ENCODE data around the gene NHSL1. TPM values are rescaled to one million over a fixed set of nuclear protein-coding genes. Genes with fewer than 3 reads are reported as not detected.

The NHSL1 gene
- total and polyA plus RNA-seq, 4 donors: 6.6 to 33.0 (median 20.7) TPM

DNA sequence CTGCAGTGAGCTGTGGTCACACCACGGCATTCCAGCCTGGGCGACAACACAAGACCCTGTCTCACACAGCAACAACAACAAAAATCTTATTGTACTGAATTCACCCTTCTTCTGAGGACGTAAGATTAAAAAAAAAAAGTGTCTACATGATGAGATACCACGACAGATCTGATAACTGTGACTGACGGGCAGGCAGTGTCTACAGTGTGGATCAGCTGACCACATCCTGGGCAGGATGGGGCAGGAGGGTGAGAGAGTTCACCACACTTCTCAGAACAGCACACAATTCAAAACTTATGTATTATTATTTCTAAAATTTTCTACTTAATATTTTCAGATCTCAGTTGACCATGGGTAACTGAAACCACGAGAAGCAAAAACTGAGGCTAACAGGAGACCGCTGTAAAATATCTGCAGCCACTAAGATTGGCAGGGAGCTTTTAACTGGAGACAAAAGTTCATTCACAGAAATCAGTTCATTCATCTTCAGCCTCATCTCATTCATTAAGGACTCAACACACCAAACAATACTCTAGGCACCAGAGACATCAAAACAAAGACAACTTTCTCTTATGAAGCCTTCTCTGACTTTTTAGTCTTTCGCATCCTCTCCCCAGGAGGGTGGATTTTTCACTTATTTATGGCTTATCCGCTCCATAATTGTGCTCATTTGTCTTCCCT is 15.7 kb upstream of the NHSL1 start (continued):
- TF ChIP-seq, protein P1, sequence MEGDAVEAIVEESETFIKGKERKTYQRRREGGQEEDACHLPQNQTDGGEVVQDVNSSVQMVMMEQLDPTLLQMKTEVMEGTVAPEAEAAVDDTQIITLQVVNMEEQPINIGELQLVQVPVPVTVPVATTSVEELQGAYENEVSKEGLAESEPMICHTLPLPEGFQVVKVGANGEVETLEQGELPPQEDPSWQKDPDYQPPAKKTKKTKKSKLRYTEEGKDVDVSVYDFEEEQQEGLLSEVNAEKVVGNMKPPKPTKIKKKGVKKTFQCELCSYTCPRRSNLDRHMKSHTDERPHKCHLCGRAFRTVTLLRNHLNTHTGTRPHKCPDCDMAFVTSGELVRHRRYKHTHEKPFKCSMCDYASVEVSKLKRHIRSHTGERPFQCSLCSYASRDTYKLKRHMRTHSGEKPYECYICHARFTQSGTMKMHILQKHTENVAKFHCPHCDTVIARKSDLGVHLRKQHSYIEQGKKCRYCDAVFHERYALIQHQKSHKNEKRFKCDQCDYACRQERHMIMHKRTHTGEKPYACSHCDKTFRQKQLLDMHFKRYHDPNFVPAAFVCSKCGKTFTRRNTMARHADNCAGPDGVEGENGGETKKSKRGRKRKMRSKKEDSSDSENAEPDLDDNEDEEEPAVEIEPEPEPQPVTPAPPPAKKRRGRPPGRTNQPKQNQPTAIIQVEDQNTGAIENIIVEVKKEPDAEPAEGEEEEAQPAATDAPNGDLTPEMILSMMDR (IDR thresholded peaks at IDR 0.05; ENCODE audit: low read depth, low read length, missing input control): no peak
- TF ChIP-seq TAF1 (conservative IDR thresholded peaks at IDR 0.05) (no peak), SP1 (IDR thresholded peaks at IDR 0.05) (no peak), NR2F2 (IDR thresholded peaks at IDR 0.05) (no peak), GABPA (IDR thresholded peaks at IDR 0.05 in 1 of 2, conservative IDR thresholded peaks at IDR 0.05 in 1 of 2) (no peak), HNF4A (conservative IDR thresholded peaks at IDR 0.05) (no peak)
- TF ChIP-seq, protein P2, sequence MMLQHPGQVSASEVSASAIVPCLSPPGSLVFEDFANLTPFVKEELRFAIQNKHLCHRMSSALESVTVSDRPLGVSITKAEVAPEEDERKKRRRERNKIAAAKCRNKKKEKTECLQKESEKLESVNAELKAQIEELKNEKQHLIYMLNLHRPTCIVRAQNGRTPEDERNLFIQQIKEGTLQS (IDR thresholded peaks at IDR 0.05): no peak
- TF ChIP-seq, protein P3, sequence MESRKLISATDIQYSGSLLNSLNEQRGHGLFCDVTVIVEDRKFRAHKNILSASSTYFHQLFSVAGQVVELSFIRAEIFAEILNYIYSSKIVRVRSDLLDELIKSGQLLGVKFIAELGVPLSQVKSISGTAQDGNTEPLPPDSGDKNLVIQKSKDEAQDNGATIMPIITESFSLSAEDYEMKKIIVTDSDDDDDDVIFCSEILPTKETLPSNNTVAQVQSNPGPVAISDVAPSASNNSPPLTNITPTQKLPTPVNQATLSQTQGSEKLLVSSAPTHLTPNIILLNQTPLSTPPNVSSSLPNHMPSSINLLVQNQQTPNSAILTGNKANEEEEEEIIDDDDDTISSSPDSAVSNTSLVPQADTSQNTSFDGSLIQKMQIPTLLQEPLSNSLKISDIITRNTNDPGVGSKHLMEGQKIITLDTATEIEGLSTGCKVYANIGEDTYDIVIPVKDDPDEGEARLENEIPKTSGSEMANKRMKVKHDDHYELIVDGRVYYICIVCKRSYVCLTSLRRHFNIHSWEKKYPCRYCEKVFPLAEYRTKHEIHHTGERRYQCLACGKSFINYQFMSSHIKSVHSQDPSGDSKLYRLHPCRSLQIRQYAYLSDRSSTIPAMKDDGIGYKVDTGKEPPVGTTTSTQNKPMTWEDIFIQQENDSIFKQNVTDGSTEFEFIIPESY (IDR thresholded peaks at IDR 0.05): no peak

DNA sequence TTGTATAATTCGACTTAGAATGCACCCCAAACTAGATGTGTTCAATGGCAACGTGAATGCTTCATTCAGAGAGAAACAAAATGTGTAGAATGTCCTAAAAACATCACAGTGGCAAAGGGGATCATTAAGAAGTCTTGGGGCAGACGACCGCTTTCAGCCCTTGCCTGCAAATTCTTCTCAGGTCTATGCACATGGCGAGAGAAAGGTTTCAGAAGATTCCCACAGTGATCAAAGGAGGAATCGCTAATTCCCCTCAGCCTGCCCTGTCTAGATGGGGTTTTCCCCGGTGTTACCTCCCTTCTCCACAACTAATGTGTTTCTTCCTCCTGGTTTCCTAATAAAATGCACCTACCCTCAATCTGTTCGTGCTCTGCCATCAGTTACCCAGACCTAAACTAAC is 13.3 kb upstream of the NHSL1 start:
- Histone ChIP-seq H3K27ac (ENCODE audit: low read depth in 1 of 2, low read length in 2 of 2) (no peak overlapping the region), H3K36me3 (ENCODE audit: control insufficient read depth in 4 of 4, insufficient read depth in 3 of 4, low read depth in 1 of 4, low read length in 3 of 4) (no peaks in the 10 kb centered on the region), H3K27me3 (ENCODE audit: control insufficient read depth in 4 of 4, insufficient read depth in 4 of 4, low read length in 3 of 4) (no peaks in the 10 kb centered on the region), H3K9me3 (ENCODE audit: control insufficient read depth in 4 of 4, low read length in 3 of 4) (peaks cover 0 to under 1% (median under 1%) of the 10 kb centered on the region in 4 donors), H3K9ac (ENCODE audit: low read depth in 1 of 2, low read length in 2 of 2) (no peak overlapping the region), H3K4me1 (ENCODE audit: control insufficient read depth in 4 of 4, insufficient read depth in 4 of 4, low read length in 3 of 4) (peaks cover 3 to 19% (median 14%) of the 10 kb centered on the region in 4 donors), H3K4me3 (ENCODE audit: low read depth in 1 of 3, low read length in 3 of 3) (no peak overlapping the region)
- DNase-seq (ENCODE audit: low spot score): no peak
- TF ChIP-seq RXRA (IDR thresholded peaks at IDR 0.05) (no peak), HNF4G (IDR thresholded peaks at IDR 0.05) (no peak), EGR1 (IDR thresholded peaks at IDR 0.05; ENCODE audit: low read depth in 2 of 2) (no peak), NR2F2 (IDR thresholded peaks at IDR 0.05) (no peak)
- TF ChIP-seq, protein P3 (IDR thresholded peaks at IDR 0.05): no peak
- TF ChIP-seq, protein P2 (IDR thresholded peaks at IDR 0.05): no peak
- 86% methylated on average over 8 of the region's 8 CpGs for WGBS

DNA sequence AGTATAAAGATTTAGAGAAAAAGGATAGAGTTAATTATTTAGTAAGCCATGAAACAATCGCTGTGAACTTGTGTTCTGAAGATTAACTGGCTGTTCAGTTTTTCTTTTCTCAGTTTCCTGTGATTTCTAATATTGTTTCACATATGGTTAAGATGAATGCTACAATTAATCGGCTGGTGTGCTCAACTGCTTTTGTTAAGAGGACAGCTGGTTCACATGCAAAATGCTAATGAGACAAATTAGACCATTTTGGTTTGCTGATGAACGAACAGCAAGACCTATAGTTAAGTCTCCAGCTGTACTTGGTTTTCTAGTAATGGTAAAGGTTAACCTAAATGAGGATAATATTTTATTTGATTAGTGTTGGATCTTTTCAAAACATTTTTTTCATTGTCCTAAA is 10.8 kb upstream of the NHSL1 start:
- Histone ChIP-seq H3K9ac (ENCODE audit: low read depth in 1 of 2, low read length in 2 of 2) (no peak overlapping the region), H3K9me3 (ENCODE audit: control insufficient read depth in 4 of 4, low read length in 3 of 4) (no peaks in the 10 kb centered on the region), H3K4me1 (ENCODE audit: control insufficient read depth in 4 of 4, insufficient read depth in 4 of 4, low read length in 3 of 4) (peaks cover 6 to 36% (median 33%) of the 10 kb centered on the region in 4 donors), H3K36me3 (ENCODE audit: control insufficient read depth in 4 of 4, insufficient read depth in 3 of 4, low read depth in 1 of 4, low read length in 3 of 4) (no peaks in the 10 kb centered on the region), H3K4me3 (ENCODE audit: low read depth in 1 of 3, low read length in 3 of 3) (no peak overlapping the region), H3K27ac (ENCODE audit: low read depth in 1 of 2, low read length in 2 of 2) (no peak overlapping the region), H3K27me3 (ENCODE audit: control insufficient read depth in 4 of 4, insufficient read depth in 4 of 4, low read length in 3 of 4) (no peaks in the 10 kb centered on the region)
- no peak for DNase-seq (ENCODE audit: low spot score)
- WGBS: 73% methylated on average over 3 of the region's 3 CpGs
- TF ChIP-seq EGR1 (IDR thresholded peaks at IDR 0.05; ENCODE audit: low read depth in 2 of 2) (no peak), GABPA (IDR thresholded peaks at IDR 0.05 in 1 of 2, conservative IDR thresholded peaks at IDR 0.05 in 1 of 2) (no peak), NR2F2 (IDR thresholded peaks at IDR 0.05) (no peak), TAF1 (conservative IDR thresholded peaks at IDR 0.05) (no peak), JUND (IDR thresholded peaks at IDR 0.05) (no peak)
- TF ChIP-seq, protein P4, sequence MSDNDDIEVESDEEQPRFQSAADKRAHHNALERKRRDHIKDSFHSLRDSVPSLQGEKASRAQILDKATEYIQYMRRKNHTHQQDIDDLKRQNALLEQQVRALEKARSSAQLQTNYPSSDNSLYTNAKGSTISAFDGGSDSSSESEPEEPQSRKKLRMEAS (IDR thresholded peaks at IDR 0.05): no peak
- TF ChIP-seq, protein P5, sequence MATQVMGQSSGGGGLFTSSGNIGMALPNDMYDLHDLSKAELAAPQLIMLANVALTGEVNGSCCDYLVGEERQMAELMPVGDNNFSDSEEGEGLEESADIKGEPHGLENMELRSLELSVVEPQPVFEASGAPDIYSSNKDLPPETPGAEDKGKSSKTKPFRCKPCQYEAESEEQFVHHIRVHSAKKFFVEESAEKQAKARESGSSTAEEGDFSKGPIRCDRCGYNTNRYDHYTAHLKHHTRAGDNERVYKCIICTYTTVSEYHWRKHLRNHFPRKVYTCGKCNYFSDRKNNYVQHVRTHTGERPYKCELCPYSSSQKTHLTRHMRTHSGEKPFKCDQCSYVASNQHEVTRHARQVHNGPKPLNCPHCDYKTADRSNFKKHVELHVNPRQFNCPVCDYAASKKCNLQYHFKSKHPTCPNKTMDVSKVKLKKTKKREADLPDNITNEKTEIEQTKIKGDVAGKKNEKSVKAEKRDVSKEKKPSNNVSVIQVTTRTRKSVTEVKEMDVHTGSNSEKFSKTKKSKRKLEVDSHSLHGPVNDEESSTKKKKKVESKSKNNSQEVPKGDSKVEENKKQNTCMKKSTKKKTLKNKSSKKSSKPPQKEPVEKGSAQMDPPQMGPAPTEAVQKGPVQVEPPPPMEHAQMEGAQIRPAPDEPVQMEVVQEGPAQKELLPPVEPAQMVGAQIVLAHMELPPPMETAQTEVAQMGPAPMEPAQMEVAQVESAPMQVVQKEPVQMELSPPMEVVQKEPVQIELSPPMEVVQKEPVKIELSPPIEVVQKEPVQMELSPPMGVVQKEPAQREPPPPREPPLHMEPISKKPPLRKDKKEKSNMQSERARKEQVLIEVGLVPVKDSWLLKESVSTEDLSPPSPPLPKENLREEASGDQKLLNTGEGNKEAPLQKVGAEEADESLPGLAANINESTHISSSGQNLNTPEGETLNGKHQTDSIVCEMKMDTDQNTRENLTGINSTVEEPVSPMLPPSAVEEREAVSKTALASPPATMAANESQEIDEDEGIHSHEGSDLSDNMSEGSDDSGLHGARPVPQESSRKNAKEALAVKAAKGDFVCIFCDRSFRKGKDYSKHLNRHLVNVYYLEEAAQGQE (IDR thresholded peaks at IDR 0.05): no peak
- TF ChIP-seq, protein P2 (IDR thresholded peaks at IDR 0.05): no peak
- TF ChIP-seq, protein P1 (IDR thresholded peaks at IDR 0.05; ENCODE audit: low read depth, low read length, missing input control): no peak

Data from liver (tissue), 9 donors.